Stomach smooth muscle (tissue), 2 donors: ENCODE data around the gene DCLK1.

Experiments used
- H3K27ac ChIP-seq: one replicate; pipeline ENCODE4 v1.7.0; 2013; ENCODE audit warnings: mild to moderate bottlenecking, low read length, inconsistent platforms
- H3K27me3 ChIP-seq, 2 donors: one replicate each; pipeline ENCODE4 v1.7.0; 2013; ENCODE audit warnings: low read length in 2 of 2; ENCODE audit not compliant: insufficient read depth in 2 of 2, control insufficient read depth in 1 of 2
- H3K36me3 ChIP-seq, 2 donors: one replicate each; pipeline ENCODE4 v1.7.0; 2013; ENCODE audit warnings: low read length in 2 of 2; ENCODE audit not compliant: control insufficient read depth in 2 of 2, insufficient read depth in 2 of 2
- H3K4me1 ChIP-seq: one replicate; pipeline ENCODE4 v1.7.0; 2013; ENCODE audit warnings: low read length; ENCODE audit not compliant: control insufficient read depth, insufficient read depth
- H3K4me3 ChIP-seq, 2 donors: one replicate each; pipeline ENCODE4 v1.7.0; 2013; ENCODE audit warnings: low read length in 2 of 2
- H3K9ac ChIP-seq, 2 donors: one replicate each; pipeline ENCODE4 v1.7.0; 2013; ENCODE audit warnings: low read length in 2 of 2, mild to moderate bottlenecking in 1 of 2
- H3K9me3 ChIP-seq, 2 donors: one replicate each; pipeline ENCODE4 v1.7.0; 2013; ENCODE audit warnings: low read length in 2 of 2; ENCODE audit not compliant: control insufficient read depth in 2 of 2
- donor health status: healthy.
- donor health status: Pancreatic carcinoma.

DCLK1 gene

GRCh38 chr13:35954207-35954560 is 177.0 kb downstream of the DCLK1 start:
- H3K4me3 ChIP-seq, result no peak overlapping the region
- H3K36me3 ChIP-seq, result no peaks in the 10 kb centered on the region
- H3K9me3 ChIP-seq, result peaks cover 0 to 3% of the 10 kb centered on the region in 2 donors
- peaks cover 16% of the 10 kb centered on the region for H3K4me1 ChIP-seq
- no peaks in the 10 kb centered on the region for H3K27me3 ChIP-seq
- H3K27ac ChIP-seq, result peak overlapping the region; percentile 18
- no peak overlapping the region for H3K9ac ChIP-seq

- H3K27ac ChIP-seq, result peak overlapping the region; percentile 18
- no peak overlapping the region for H3K9ac ChIP-seq
- no peaks in the 10 kb centered on the region for H3K36me3 ChIP-seq
- H3K4me3 ChIP-seq, result no peak overlapping the region
- H3K9me3 ChIP-seq, result peaks cover 0 to 3% of the 10 kb centered on the region in 2 donors
- H3K4me1 ChIP-seq, result peaks cover 13% of the 10 kb centered on the region
- no peaks in the 10 kb centered on the region for H3K27me3 ChIP-seq
These were observed 177.5 kb downstream of the DCLK1 start for GRCh38 chr13:35953537-35954206.

DNA sequence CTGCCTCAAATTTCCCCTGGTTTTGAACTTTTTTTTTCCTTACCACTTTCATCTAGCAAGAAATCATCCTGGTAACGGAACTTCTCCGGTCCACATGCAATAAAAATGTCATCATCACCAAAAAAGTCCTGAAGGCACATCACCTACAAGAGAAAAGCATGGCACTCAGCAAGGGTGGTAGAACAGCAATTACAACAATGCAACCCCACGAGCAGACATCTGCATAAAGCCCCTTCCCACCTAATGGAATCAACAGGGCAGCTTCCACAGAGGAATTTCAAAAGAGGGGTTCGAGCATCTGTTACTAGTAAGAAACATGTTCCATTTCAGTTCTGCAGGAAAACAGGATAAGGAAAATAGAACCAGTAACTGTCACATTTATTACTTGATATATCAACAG is 183.9 kb downstream of the DCLK1 start:
- Histone ChIP-seq H3K4me1 (no peaks in the 10 kb centered on the region), H3K9me3 (peaks cover 0 to 3% of the 10 kb centered on the region in 2 donors), H3K36me3 (no peaks in the 10 kb centered on the region), H3K9ac (no peak overlapping the region), H3K27ac (no peak overlapping the region), H3K4me3 (no peak overlapping the region), H3K27me3 (no peaks in the 10 kb centered on the region)

DNA sequence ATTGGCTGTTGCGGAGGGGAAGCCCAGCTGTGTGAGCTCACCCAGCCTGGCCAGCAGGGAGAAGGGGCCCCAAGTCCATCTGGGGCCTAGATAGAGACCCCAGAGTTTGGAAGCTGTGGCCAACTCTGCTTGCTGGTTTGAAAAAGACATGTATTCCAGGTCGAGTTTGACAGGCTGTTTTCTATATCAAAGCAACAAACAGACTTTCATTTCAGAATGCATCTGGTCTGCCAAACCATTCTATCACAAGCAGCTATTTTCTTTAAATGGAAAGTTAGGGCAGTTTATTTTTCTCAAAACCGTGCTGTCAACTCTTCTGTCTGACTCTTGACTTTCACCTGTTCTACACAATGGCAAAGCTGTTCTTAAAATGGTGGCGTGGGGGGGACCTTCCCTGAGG is 185.8 kb downstream of the DCLK1 start:
- H3K27me3 ChIP-seq, result no peaks in the 10 kb centered on the region
- H3K36me3 ChIP-seq, result no peaks in the 10 kb centered on the region
- H3K9me3 ChIP-seq, result peaks cover 0 to 3% of the 10 kb centered on the region in 2 donors
- H3K27ac ChIP-seq, result no peak overlapping the region
- H3K9ac ChIP-seq, result no peak overlapping the region
- H3K4me3 ChIP-seq, result no peak overlapping the region
- H3K4me1 ChIP-seq, result no peaks in the 10 kb centered on the region

DNA sequence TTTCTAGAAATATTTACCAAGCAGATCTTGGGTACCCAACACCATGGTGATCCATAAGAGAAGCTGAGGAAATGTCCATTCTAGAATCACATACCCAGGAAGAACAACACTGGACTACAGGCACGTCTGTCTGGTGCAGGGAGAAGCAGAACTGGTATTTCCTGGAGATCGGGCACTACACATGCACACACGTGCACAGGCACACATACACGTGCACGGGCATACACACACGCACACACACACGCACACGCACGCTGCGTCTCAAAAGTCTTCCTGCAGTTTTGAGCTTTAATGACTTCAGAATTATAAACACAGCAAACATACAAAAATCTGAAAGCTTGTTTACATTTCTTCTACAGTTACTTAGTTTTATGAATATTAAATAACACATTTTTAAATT is 189.8 kb downstream of the DCLK1 start:
- Histone ChIP-seq H3K4me1 (peaks cover 3% of the 10 kb centered on the region), H3K4me3 (no peak overlapping the region), H3K9me3 (no peaks in the 10 kb centered on the region), H3K27ac (no peak overlapping the region), H3K9ac (no peak overlapping the region), H3K27me3 (no peaks in the 10 kb centered on the region), H3K36me3 (no peaks in the 10 kb centered on the region)

GRCh38 chr13:35940734-35941133 is 190.4 kb downstream of the DCLK1 start:
- H3K4me3 ChIP-seq, result no peak overlapping the region
- H3K27me3 ChIP-seq, result no peaks in the 10 kb centered on the region
- H3K36me3 ChIP-seq, result no peaks in the 10 kb centered on the region
- H3K27ac ChIP-seq, result no peak overlapping the region
- peaks cover 7% of the 10 kb centered on the region for H3K4me1 ChIP-seq
- H3K9me3 ChIP-seq, result no peaks in the 10 kb centered on the region
- H3K9ac ChIP-seq, result no peak overlapping the region

GRCh38 chr13:35936246-35936978 is 194.8 kb downstream of the DCLK1 start:
- Histone ChIP-seq H3K9me3 (no peaks in the 10 kb centered on the region), H3K9ac (no peak overlapping the region), H3K4me1 (peaks cover 7% of the 10 kb centered on the region), H3K4me3 (no peak overlapping the region), H3K36me3 (no peaks in the 10 kb centered on the region), H3K27me3 (no peaks in the 10 kb centered on the region), H3K27ac (peak overlapping the region; percentile 66)

DNA sequence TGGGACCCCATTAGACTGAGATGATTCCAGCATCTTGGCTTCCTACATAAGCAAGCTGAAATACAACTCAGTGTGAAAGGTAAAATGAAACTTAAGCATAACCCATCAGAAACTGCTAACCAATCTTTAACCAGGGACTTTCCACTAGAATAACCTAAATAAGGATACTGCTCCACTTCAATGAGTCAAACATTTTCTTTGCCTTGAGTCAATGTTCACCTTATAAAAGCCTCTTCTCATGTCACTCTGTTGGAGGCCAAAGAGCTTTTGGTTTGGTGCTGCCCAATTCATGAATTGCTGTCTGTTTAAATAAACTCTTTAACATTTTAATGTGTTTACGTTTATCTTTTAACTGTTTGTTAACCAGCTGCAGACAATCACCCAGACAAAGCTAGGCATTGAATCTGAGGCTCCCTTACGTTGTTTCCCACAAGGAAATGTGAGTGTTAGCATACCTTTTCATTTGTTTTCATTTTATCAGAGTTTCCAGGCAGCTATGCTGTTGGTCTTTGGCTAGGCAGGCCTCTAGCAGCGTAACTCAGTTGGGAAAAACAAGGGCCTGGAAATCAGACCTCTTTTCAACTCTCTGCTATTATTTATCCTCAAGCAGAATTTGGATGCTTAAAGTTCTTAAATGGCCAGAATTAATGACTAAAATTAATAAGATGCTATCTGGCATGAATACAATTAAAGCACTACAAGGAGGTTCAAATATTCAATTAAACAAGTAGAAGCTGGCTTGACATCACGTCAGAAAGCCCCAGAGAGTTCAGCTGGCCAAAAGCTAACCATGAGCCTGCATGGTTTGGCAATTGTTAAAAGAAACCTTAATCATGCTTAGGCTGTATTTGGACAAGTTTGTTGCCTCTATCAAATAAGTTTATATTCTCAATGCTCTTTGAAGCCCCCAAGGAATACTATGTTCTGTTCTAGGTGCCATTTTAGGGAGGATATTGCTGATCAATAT is 200.2 kb downstream of the DCLK1 start:
- Histone ChIP-seq H3K4me3 (peak overlapping the region in 1 of 2 donors; percentile 4), H3K27ac (peak overlapping the region; percentile 31), H3K9ac (no peak overlapping the region), H3K9me3 (peaks cover 0 to 3% of the 10 kb centered on the region in 2 donors), H3K4me1 (peaks cover 18% of the 10 kb centered on the region), H3K27me3 (no peaks in the 10 kb centered on the region), H3K36me3 (no peaks in the 10 kb centered on the region)

GRCh38 chr13:35927567-35928021 is 203.6 kb downstream of the DCLK1 start:
- Histone ChIP-seq H3K36me3 (no peaks in the 10 kb centered on the region), H3K27me3 (no peaks in the 10 kb centered on the region), H3K4me1 (peaks cover 30% of the 10 kb centered on the region), H3K9me3 (peaks cover 0 to 3% of the 10 kb centered on the region in 2 donors), H3K27ac (peak overlapping the region; percentile 85), H3K4me3 (no peak overlapping the region), H3K9ac (peak overlapping the region in 1 of 2 donors; percentile 21)

GRCh38 chr13:35926859-35927530 is 204.2 kb downstream of the DCLK1 start:
- Histone ChIP-seq H3K9me3 (peaks cover 0 to 3% of the 10 kb centered on the region in 2 donors), H3K4me1 (peaks cover 30% of the 10 kb centered on the region), H3K9ac (no peak overlapping the region), H3K36me3 (no peaks in the 10 kb centered on the region), H3K27ac (peak overlapping the region; percentile 85), H3K27me3 (no peaks in the 10 kb centered on the region), H3K4me3 (no peak overlapping the region)
